Right ventricle myocardium superior (tissue), 1 donor: ENCODE results near the gene XAGE2. TPM values are rescaled to one million over a fixed set of nuclear protein-coding genes. Genes with fewer than 3 reads are reported as not detected.
"Not testable (repeated sequence)": the region's sequence is repeated elsewhere in the genome, so short reads cannot be mapped to it uniquely, and the experiment has no call there.

Source experiments
- ATAC-seq: fragments of 200-7000 bp; cut with Tn5 transposase; one replicate; pipeline ENCODE4 v1.9.1; 2020; ENCODE audit warnings: mild to moderate bottlenecking; ENCODE audit not compliant: poor library complexity
- DNase-seq: peaks from one replicate; pipeline ENCODE4 v3.0.0-alpha.2; 2020
- intact Hi-C: fragments of 100-400 bp; cut with DNase I; formaldehyde crosslinking; loops from one replicate; pipeline ENCODE4 v1.11.2; 2022
- long read RNA-seq: library from polyadenylated mRNA; unstranded; transcript quantifications from one replicate; pipeline ENCODE4 v2.0.0, GENCODE V29; 2021
- total RNA-seq: library from RNA; stranded (reverse); fragmentation: NEBNext Ultra II Directional; extraction: Animal tissue kit (Norgen Biotek cat#: 25700); gene quantifications from one replicate; pipeline ENCODE4 v1.2.1, GENCODE V29; 2021
- donor health status: DM: no; HTN: yes; CAD: no; lungs with severe emphysema.

The XAGE2 gene, protein sequence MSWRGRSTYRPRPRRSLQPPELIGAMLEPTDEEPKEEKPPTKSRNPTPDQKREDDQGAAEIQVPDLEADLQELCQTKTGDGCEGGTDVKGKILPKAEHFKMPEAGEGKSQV
- not detected for total RNA-seq
- long read RNA-seq: 0 reads

DNA sequence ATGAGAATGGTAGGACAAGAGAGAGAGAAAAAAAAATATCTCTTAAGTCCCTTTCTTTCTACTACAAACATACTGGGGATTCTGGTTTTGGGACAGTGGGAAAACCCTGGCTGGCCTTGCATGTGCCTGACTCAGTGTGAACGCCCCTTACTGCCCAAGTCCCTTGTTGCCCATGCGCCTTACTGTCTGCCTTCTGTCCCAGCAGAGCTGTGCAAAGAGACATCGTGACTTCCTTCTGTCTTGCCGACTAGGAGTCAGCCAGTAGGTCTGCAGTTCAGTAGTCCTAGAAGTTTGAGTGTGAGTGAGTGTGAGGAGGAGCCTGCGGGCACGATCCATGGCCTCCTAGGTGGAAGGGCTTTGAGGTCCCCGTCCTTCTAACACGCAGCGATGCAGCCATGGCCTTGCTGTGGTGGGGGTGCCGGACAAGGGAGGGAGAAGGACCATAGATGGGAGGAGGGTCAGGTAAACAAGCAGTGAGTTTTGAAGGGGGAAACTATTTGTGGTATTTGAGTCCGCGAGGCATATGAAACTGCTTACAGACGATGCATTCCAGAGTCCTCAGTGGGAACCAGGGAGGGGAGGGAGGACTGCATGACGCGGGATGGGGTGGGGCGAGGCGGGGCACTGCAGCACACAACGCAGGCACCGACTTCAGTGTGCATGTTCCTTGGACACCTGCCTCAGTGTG lies at the start of gene XAGE2:
Gene XAGE2 (plus strand): TSS at position 654 of the 688 bp plus-strand sequence. CDS start 994 bp downstream, outside the sequence.
- DNase-seq: no peak
- ATAC-seq: no peak
- intact Hi-C loops: no loop called here

DNA sequence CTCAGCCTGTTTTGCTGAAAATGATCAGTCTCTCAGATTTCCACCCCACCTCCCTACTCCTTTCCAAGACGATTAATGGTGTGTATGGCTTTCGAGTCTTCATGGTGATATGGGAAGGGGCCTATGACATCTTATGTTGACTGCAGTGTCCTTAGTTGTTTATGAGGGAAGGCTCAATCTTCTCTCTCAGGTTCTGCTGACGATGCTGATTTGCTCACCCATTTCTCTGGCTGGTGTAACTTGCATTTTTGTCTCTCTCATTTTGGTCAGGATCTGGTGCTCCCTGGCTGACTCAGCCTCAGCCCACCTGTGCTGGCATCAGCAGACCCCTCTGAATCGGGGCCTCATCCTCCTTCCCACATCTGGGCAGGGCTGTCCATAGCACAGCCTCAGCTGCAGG lies 31.4 kb upstream of the XAGE2 start:
- intact Hi-C loops: no loop called here
- no peak for ATAC-seq
- DNase-seq: no peak

- no peak for DNase-seq
- intact Hi-C loops: no loop called here
- no peak for ATAC-seq
Observed at GRCh38 chrX:52341493-52341892, 27.3 kb upstream of the XAGE2 start.

DNA sequence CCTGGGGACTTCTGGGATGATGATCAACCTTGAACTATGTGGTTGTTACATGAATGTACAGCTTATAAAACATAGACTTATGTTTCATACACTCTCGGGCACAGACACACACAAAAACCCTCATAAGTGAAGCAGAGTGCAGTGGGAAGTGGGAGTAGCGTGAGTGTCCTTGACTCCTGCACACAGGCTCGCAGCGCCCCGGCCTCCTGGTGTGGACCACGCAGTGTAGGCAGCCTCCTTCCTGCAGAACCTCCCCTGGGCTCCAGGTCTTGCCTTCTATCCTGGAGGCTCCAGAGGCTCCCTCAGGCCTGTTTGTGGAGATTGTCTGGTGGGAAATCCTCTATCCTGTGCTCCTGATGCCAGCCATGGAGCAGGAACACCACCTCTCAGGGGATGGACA lies 25.7 kb upstream of the XAGE2 start:
- ATAC-seq: not testable (repeated sequence)

DNA sequence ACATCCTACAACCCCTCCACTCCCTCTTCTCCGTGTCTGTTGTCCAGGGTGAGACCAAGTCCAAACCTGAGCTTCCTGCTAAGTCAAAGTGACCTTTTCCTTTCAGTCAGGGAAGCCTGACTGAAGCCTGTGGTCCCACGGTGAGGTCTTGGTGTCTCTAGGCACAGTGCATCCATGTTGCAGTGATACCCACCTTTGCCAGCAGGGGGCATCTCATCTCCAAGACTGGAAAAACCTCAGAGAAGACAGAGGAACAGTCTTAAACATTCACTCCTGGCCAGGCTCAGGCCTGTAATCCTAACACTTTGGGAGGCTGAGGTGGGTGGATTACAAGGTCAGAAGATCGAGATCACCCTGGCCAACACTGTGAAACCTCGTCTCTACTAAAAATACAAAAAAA lies 23.4 kb upstream of the XAGE2 start:
- ATAC-seq, intact Hi-C loops: not testable (repeated sequence)
- peak; percentile 42 for DNase-seq

More for the DNA sequence above, 25.7 kb upstream of the XAGE2 start:
- intact Hi-C loops, DNase-seq: not testable (repeated sequence)

GRCh38 chrX:52346174-52347165 lies 22.4 kb upstream of the XAGE2 start:
- ATAC-seq: no peak
- no peak for DNase-seq
- intact Hi-C loops: no loop called here

DNA sequence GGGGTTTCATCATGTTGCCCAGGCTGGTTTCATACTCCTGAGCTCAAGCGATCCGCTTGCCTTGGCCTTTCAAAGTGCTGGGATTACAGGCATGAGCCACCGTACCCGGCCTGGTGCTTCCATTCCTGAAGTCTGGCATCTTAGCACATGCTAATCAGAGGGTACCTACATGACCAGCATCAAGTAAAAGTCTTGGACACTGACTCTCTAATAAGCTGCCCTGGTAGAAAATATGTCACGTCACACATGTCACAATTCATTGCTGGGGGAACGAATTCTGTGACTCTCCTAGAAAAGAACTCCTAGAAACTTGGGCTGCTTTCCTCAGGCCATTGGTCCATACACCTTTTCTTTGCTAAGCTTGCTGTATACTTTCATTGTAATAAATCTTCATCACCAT lies 19.1 kb upstream of the XAGE2 start:
- intact Hi-C loops: no loop called here
- DNase-seq (no peak), ATAC-seq (no peak)

- ATAC-seq (no peak), DNase-seq (no peak)
- intact Hi-C loops: no loop called here
Observed at GRCh38 chrX:52352551-52352950, 16.3 kb upstream of the XAGE2 start.

GRCh38 chrX:52353838-52354237 lies 15.0 kb upstream of the XAGE2 start:
- no peak for ATAC-seq
- intact Hi-C loops: no loop called here
- DNase-seq: no peak

- intact Hi-C loops: no loop called here
- DNase-seq (no peak), ATAC-seq (no peak)
Observed at GRCh38 chrX:52355108-52355507, 13.7 kb upstream of the XAGE2 start.

- ATAC-seq (no peak), DNase-seq (no peak)
- intact Hi-C loops: no loop called here
Observed at GRCh38 chrX:52359614-52360232, 9.1 kb upstream of the XAGE2 start.

DNA sequence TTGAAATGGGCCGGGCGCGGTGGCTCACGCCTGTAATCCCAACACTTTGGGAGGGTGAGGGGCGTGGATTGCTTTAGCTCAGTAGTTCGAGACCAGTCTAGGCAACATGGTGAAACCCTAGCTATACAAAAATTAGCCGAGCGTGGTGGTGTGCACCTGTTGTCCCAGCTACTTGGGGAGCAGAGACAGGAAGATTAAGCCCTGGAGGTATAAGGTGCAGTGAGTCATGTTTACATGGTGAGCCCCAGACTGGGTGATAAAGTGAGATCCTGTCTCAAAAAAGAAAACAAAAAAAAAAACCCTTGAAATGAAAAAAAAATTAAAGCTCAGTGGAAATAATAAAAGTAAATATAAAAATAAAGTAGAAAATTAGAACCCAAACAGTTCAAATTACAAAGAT lies 6.9 kb upstream of the XAGE2 start:
- intact Hi-C loops: no loop called here
- DNase-seq: no peak
- no peak for ATAC-seq

- no peak for ATAC-seq
- intact Hi-C loops: no loop called here
- DNase-seq: no peak
Observed at GRCh38 chrX:52363247-52363883, 5.5 kb upstream of the XAGE2 start.

DNA sequence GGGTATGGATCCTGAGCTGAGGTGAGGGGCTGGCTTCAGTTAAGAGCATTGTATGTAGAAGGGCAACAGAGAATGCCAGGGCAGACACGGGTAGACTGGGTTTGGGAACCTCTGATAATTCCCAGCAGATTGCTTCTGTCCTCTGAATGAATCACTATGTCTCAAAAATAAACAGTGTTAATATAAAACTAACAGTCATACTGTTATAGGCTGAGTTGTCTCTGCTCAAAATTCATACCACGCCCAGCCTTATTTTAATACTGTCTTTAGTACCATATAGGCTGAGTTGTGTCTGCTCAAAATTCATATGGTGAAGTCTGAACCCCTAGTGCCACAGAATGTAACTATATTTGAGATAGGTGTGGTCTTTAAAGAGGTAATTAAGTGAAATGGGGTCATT lies 10.0 kb downstream of the XAGE2 start:
- intact Hi-C loops: no loop called here
- ATAC-seq: no peak
- no peak for DNase-seq

DNA sequence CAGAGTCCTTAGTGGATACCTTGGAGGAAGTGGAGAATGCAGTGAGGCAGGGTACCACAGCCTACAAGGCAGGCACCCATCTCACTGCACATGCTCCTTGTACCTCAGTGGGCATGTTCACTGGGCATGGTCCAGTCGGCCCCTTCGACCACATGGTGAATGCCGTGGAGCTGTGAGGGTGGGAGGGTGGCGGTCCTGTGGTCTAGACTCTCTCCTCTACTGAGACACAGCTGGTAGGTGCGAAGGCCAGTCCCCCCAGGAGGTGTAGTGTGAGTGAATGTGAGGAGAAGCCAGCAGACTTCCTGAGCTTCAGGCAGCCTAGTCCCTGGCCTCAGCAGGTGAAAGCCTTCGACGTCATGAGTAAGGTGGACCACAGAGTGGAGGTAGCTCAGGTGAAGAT lies 12.2 kb downstream of the XAGE2 start:
- ATAC-seq (no peak), DNase-seq (no peak)
- intact Hi-C loops: no loop called here

DNA sequence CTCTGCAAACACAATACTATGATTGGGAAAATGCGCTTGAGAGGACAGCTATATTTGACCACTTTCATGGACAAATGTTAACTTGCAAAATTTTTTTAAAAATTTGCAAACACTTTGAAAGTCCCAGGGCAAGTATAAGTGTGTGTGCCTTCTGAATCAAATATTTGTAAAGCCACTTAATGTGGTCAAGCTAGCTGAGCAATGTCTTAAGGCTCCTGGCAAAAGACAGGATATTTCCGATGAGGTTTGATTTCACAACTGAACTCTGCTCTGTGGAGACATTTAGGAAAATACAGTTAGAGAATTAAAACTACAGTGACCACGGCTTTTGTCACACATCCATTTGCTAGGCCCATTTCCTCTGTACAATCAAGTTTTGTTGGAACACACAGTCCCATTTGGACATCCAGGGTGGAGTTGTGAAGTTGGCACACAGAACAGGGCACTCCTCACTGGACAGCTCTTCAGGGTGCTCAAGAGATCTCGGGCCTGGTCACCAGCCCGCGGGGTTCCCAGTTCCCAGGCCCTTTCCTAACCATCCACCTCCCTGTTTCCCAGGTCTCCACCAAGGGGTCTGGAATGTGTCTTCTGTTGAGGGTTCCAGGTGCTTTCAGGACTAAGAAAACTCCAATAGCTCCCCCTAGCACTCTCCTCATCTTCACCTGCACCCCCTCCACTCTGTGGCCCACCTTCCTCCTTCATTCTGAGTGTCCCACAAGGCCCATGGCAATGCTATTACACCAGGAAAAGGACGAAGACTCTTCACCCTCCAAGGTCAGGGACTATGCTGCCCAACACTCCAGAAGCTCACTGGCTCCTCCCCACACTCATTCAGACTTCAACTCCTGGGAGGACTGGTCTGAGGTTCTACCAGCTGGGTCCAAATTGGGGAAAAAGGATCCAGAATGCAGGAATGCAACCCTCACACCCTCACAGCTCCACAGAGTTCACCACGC lies 41.9 kb downstream of the XAGE2 start:
- ATAC-seq (no peak), DNase-seq (no peak)
- intact Hi-C loops: no loop called here

DNA sequence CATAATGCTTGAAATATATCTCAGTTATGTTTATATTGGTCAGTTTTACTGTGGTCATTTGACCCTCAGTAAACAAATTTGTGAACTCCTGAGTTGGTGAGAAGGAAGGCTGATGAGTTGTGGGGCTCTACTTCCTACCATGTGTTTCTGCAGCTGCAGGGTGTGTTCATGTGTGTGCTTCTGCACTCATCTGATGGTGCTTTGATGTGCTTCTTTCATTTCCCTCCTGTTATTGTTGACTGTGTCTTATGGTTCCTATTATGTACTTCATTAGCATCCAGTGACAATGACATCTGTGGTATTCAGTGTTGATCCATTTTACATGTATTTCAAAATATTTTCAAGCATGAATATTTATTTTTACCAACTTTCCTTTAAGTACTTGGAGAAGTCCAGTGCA lies 46.5 kb downstream of the XAGE2 start:
- intact Hi-C loops: no loop called here
- DNase-seq: no peak
- ATAC-seq: no peak

- DNase-seq: no peak
- no peak for ATAC-seq
- intact Hi-C loops: no loop called here
Observed at GRCh38 chrX:52416816-52417215, 48.0 kb downstream of the XAGE2 start.
